DMS53 treated with DMSO at 0.1 percent for 48 hours (cell line): Measurements from ENCODE around the gene GGA1.
"Not testable (repeated sequence)": the region's sequence is repeated elsewhere in the genome, so short reads cannot be mapped to it uniquely, and the experiment has no call there.

Experiments
- DNase-seq: peaks from one replicate; lab custom pipeline; 2025; ENCODE audit not compliant: unreplicated experiment; lab: John Stamatoyannopoulos, UW

Gene GGA1

DNA sequence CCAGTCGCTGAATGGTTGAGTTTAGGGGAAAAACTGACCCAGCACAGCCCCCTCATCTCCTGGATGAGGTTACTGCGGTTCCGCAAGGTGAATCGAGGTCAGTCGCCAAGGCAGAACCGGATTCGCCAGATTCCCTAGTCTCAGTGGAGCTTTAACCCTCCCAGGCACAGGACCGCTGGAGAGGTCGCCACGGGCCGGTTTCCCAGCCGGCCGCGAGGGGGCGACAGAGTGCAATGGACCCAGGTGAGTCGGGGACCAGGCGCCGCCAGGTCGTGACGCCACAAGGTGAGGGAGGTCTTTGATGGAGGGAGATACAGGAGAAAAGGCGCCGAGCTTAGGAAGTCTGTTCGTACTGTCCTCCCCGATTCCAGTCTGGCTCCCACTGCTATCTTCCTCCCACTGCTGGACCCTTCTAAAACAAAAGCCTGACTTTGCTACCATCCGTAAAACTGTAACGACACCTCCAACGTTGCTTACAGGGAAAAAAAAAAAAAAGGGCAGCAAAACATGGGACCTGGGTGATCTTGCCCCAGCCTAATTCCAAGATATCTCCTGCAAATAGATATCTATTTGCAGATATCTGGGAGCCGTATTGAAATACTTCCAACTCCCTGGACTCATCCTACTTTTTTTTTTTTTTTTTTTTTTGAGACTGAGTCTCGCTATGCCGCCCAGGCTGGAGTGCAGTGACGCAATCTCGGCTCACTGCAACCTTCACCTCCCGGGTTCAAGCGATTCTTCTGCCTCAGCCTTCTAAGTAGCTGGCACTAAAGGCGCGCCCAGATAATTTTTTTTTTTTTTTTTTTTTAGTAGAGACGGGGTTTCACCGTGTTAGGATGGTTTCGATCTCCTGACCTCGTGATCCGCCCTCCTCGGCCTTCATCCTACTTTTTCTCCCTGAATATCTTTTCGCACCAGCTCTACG is 1.4 kb upstream of the GGA1 start:
- DNase-seq = peak; percentile 61

DNA sequence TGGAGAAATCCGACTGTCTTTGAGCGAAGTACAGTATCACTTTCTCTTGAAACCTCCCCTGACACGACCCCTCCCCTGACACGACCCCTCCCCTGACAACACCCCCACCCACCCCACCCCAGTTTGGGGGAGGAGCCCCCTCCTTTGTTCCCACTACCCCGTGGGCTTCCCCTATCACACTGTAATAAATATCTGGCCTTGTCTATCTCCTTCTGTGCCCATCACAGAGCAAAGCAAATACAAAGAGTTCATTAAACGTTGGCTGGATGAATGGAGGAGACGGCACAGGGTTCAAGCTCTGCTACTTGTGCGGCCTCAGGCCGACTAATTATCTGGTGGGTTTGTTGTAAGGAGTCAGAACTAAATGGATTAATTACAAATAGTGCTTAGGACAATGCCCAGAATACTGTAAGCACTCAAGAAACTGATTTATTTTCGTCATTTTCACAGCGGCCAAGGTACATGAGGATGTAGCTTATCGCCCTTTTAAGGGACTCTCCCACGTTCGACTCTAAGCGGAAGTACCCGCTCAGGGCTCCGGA is 628 bp upstream of the GGA1 start:
- no peak for DNase-seq

DNA sequence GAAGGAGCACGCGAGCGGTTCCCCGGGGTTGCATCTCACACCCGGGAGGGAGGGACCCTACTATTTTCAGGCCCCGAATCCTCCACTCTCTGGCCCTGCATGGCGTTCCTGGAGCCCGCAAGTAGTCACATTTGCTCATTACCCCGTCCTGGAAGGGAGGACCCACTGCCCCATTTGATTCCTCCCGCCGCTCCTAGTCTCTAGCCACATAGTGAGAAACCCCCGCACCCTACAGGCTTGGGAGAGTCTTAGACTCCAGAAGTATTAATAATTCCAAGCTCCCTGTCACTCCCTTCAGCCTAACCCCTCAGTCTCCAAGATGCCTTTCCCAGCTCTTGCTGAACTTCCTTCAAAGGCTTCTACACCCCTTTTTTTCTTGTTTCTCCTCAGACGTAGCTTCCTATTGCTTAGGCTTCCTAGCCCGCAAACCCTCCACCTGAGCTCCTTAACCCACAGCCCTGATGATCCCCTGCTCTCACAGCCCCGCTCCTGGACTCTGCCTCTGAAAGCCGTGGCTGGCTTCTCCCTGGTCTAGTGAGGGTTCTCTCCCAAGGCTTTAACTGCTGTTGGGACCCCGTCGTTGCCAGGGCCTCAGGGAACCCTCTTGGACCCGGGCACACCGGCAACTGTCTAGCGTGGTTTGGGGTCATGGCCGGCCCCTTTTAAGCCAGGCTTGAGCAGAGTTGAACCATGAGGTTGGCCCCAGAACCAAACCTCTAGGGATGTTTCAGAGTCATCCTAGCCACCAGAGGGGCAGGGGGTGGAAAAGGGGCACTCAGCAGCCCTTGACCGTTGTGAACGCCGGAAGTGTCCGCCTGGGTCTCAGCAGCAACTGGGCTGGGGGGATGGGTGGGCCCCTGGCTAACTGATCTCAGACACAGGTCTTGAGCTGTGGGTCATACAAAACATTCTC is 862 bp downstream of the GGA1 start:
- no peak for DNase-seq

DNA sequence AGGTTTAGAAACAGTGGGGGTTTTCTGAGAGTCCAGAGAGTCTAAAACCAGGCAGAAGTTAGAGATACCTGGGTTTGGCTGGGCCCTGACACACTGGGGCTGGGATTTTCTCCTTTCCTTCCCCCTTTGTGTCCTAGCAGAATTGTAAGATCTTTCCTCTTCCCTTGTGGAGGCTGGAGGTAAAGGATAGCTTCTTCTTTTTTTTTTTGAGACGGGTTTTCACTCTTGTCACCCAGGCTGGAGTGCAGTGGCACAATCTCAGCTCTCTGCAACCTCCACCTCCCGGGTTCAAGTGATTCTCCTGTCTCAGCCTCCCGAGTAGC is 1.5 kb downstream of the GGA1 start:
- not testable (repeated sequence) for DNase-seq

DNA sequence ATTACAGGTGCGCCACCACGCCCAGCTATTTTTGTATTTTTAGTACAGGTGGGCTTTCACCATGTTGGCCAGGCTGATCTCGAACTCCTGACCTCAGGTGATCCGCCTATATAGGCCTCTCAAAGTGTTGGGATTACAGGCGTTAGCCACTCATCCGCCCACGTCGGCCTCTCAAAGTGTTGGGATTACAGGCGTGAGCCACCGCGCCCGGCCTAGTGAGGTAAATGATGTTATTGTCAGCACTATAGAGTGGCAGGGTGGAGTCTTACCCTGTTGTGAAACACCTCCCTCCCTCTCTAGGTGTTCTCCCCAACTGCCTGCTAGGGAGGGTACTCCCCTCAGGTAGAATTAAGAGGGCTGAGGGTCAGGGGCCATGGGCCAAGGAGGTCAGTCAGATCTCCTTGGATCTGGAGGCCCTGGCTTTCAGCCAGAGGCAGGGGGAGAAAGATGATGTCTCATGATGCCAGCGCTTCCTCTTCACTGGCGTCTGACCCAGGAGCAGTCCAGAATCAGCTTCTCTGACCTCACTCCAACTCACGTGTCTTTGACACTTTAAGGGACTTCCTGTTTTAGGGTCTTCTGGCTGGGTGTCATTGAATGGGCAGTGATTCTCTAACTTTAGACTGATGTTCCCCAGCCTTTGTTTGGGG is 2.0 kb downstream of the GGA1 start:
- DNase-seq = no peak

DNA sequence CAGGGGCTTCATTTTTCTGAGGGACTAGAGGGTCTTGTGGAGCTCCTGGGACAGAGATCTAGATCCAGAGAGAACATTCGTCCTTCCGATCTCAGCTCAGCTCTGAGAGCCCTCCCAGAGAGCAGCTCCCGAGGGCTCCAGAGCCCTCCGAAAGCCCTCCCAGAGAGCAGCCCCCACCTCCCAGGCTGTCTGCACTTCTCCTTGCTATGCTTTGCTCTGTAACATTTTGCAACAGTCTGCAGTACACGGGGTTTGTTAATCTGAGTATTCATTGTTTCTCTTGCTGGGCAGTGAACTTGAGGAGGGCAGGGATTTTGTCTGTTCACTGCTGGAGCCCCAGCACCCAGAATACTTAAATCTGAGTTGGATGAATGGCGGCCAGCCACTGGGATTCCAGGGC is 2.6 kb downstream of the GGA1 start:
- DNase-seq = no peak

DNA sequence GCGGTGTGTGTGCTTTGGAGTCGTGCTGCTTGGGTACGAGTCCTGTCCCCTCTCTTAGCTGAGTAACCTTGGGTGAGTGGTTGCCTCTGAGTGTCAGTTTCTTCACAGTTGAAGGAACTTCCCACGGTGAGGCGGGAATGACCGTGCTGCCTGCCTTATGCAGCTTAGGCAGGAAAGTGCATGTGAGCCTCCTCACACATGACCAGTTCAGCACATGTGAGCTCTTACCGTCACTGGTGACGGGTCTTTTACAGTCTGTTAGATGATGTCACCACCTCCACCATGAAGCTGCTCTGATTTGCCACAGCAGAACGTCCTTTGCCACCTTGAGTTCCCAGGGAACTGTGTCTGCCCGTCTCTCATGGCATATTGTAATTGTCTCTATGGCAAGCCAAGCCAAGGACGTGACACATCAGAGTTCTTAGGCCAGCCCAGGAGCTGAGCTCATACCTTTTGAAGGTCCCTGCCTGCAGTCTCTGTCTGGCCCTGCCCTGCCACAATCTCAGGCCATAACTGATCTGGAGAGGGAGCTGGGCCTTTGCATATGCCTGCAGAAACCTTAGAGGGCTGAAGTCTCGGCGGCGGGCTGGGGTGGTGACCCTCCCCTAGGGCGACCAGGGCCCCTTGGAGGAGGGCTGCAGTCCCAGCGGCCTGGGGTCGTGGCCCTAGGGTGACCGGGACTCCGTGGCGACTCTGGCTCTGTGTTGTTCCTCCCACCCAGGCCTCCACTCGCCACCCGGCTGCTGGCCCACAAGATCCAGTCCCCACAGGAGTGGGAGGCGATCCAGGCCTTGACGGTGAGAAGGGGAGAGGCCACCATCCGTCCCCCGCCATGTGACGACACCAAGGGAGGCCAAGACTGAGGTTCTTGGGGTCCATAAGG is 7.8 kb downstream of the GGA1 start:
- DNase-seq = no peak

DNA sequence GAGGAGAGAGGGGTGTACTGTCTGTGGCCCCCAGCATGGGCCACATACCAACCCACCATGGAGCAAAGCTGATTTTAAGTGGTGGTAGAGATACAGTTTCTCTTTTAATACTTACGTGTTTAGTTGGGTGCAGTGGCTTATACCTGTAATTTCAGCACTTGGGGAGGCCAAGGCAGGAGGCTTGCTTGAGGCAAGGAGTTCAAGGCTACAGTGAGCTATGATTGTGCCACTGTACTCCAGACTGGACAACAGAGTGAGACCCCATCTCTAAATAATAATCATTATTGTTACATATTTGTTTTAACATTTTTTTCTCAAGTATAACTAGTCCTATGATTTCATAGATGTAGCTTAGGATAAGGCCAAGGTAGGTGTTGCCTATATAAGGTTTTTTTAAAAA is 8.8 kb downstream of the GGA1 start:
- no peak for DNase-seq

DNA sequence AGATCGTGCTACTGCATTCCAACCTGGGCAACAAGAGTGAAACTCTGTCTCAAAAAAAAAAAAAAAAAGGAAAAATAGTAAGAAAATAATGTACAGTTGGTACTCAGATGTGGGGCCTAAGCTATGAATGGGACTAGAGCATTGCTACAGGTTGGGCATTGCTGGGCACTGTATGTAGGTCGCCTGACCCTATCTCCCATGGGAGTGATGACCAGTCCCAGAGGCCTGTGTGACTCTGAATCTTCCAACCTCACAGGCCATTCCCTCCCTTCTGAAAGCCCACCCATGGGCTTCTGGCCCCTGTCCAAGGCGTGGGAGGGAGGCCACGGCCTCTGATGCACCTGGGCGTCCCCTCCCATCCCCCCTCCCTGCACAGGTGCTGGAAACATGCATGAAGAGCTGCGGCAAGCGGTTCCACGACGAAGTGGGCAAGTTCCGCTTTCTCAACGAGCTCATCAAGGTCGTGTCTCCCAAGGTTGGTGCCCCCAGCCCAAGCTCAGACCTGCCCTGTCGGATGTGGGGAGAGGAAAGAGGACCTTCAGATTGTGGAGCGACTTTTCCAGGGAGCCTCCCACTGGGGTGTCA is 9.5 kb downstream of the GGA1 start:
- DNase-seq = no peak

DNA sequence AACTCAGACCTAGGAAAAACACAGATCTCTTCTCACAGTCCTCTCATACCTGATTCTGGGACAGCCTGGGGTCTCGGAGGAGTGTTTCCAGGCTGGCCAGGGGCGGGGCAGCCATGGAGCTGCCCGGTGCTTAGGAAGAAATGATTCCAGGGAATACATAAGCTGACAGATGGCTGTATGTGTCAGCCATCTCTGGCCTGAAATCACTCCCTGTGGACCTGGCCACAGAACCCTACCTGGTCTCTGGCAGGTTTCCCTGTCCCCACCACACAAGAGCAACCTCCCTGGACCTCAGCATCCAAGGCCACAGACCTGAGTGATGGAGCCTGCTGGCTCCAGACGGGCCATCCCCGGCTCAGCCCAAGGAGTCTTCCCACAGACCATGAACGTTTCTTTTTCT is 10.0 kb downstream of the GGA1 start:
- no peak for DNase-seq

DNA sequence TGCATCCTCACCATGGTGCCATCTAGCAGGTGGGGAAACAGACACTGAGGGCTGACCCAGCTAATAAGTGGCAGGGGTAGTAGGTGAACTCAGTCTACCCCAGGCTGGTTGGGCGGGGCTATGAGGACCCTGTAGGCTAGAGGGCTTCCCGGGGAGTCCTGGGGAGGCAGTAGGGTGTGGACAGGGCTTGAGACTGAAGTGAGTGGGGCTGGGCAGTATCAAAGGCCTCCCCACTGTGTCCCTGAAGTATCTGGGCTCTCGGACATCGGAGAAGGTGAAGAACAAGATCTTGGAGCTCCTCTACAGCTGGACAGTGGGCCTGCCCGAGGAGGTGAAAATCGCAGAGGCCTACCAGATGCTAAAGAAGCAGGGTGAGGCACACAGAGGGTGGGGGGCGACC is 11.4 kb downstream of the GGA1 start:
- no peak for DNase-seq

DNA sequence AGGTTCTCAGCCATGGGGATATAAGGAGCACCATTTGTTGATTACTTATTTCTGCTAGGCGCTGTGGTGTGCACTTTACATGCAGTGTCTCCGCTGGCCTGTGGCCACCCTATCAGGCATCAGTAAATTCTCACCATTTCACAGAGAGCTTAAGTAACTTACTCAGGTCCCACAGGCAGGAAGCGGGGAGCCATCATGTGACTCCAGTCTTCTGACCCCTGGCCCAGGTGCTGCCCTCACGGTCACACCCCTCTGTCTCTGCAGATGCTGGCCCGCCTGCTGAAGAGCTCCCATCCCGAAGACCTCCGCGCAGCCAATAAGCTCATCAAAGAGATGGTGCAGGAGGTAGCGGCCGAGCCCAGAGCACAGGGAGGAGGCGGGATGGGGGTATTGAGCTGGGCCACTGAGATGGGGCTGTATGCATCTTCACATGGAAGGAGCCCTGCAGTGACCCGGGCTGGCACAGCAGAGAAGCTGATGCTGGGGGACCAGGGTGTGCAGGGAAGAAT is 12.8 kb downstream of the GGA1 start:
- DNase-seq = no peak

DNA sequence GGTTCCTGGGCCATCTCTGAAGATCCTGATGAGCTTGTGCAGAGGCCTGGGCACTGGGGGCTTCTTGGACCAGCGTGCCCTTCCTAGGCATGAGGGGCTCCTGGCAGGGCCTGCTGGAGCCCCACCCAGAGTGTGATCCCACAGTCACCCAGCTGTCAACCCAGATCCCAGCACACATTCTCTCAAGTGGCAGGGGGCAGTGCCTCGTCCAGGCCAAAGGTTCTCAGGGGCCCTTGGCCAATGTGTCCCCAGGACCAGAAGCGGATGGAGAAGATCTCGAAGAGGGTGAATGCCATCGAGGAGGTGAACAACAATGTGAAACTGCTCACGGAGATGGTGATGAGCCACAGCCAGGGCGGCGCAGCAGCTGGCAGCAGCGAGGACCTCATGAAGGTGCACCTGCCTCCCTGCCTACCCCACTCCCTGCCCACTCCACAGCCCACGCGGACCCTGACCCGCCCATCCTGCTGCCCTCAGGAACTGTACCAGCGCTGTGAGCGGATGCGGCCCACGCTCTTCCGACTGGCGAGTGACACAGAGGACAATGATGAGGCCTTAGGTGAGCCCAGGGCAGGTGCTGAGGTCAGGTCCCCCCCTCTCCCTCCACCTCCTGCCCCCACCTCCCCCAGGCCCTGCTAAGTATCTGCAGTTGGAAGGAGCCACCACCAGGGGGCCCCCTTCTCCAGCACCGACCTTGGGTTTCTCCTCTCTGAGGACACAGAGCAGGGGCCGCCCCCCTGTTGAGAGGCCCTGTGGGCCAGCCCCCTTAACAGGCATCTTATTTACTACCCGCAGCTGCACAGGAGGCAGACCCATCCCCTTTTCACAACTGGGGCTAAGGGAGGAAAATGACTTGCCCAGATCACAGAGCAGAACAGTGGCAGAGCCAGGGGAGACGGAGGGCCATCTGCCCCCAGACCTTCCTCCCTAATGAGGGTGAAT is 14.7 kb downstream of the GGA1 start:
- DNase-seq = no peak

DNA sequence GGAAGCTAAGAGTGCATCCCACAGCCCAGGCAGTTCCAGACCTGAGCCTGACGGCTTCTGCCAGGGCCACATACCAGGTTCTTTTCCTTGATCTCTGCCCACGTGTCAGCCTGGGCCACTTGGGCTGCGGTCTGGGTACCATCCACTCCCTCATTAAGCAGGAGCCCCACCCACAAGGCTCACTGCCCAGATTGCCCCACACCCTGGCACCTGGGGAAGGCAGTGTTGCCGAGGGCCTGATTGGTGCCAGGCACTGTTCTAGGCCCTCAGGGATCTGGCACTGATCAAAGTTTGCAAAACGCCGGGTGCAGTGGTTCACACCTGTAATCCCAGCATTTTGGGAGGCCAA is 15.4 kb downstream of the GGA1 start:
- DNase-seq = no peak

DNA sequence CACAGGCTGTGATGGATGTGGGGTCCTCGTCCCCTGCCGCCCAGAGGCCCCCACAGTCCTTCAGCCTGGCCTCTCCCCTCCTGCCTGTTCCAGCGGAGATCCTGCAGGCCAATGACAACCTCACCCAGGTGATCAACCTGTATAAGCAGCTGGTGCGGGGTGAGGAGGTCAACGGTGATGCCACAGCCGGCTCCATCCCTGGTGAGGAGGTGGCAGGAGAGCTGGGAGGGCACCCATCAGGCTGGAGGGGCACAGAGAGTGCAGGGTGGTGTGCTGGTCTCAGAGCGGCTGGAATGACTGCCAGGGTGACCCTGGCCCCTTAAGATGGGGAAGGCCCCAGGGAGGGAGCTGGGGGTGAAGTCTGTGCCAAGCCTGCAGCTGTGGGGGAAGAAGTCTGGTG is 16.2 kb downstream of the GGA1 start:
- no peak for DNase-seq

DNA sequence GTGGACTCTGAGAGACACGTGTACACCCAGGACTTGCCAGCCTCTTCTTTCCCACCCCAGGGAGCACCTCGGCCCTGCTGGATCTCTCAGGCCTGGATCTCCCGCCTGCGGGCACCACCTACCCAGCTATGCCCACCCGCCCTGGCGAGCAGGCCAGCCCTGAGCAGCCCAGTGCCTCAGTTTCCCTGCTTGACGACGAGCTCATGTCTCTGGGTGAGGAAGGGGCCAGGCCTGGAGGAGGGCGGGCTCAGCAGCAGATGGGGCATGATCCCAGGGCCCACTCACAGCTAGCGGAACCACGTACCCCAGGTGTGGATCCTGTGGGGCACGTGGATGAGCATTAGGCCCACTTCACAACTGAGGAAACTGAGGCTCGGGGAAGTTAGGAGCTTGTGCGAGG is 17.1 kb downstream of the GGA1 start:
- no peak for DNase-seq

DNA sequence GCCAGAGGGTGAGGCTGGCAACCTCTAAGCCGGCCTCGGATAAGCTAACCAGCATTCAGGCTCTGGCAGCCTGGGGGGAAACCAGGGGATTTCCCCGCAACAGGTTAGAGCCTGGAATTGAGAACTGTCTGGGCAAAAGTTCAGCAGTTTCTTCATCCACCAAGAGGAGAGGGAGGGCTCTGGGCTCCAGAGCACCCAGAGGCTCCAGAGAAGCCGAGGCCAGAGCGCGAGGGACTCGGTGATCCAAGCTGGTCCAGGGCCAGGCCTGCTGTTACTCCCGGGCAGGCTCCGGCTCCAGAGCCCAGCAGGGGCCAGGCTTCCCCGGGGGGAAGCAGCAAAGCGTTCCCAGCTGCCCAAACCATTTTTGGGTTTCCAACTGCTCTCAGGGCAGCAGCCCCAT is 17.5 kb downstream of the GGA1 start:
- DNase-seq = no peak

DNA sequence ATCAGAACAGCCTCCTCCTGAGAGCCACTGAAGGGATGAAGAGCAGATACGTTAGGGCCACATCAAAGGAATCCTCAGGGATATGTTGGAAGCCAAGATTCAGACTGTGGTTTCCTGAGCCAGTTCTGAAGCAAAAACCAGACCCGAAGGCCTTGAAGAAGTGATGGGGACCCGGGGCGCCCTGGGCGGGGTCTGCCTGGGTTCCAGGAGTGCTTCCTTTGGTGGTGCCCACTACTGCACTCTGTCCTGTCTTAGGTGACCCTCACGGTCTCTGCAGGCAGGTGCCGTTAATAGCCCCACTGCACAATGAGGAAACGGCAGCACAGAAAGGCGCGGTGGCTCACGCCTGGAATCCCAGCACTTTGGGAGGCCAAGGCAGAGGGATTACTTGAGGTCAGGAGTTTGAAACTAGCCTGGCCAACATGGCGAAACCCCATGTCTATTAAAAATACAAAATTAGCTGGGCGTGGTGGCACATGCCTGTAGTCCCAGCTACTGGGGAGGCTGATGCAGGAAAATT is 18.0 kb downstream of the GGA1 start:
- DNase-seq = no peak

DNA sequence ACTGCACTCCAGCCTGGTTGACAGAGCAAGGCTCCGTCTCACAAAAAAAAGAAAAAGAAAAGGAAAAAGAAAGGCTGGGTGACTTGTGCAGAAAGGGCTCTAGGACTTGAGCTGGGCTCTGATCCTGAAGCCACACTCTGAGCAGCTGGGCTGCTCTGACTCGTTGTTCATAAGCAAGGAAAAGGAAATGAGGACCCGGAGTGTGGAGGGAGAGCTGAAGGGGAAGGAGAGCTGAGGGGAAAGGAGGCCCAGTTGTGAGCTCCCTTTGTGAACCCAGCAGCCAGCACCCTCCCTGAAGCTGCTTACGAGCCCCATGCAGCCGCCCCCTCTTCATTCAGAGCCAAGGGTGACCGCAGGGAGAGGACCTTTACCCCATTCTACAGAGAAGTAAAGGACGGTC is 18.5 kb downstream of the GGA1 start:
- DNase-seq = no peak
